Progenitor cell of endocrine pancreas (in vitro differentiated cells): ENCODE results near the gene RNH1. TPM values are rescaled to one million over a fixed set of nuclear protein-coding genes. Genes with fewer than 3 reads are reported as not detected.
A peak's percentile ranks its signal among the peaks of the same experiment; 100 is the strongest.

Experiments
- DNase-seq: peaks from one replicate; pipeline ENCODE4 v3.0.0; 2021; ENCODE audit warnings: low spot score; ENCODE audit not compliant: unreplicated experiment
- H3K27ac Mint-ChIP-seq: 2 replicates; pipeline ENCODE4 v1.8.0; 2021; ENCODE audit warnings: mild to moderate bottlenecking, moderate library complexity, mixed read lengths
- H3K27me3 Mint-ChIP-seq: 2 replicates; pipeline ENCODE4 v1.8.0; 2021; ENCODE audit warnings: mixed read lengths
- H3K36me3 Mint-ChIP-seq: 2 replicates; pipeline ENCODE4 v1.8.0; 2022; ENCODE audit warnings: mixed read lengths; ENCODE audit not compliant: insufficient read depth
- H3K4me1 Mint-ChIP-seq: 2 replicates; pipeline ENCODE4 v1.8.0; 2021; ENCODE audit warnings: low read depth, mixed read lengths
- H3K4me3 Mint-ChIP-seq: 2 replicates; pipeline ENCODE4 v1.8.0; 2021; ENCODE audit warnings: low read depth, mild to moderate bottlenecking, moderate library complexity, mixed read lengths
- H3K9me3 Mint-ChIP-seq: 2 replicates; pipeline ENCODE4 v1.8.0; 2021; ENCODE audit warnings: low read depth, mixed read lengths
- CTCF ChIP-seq: fragments of 200-600 bp; sonication (generic); IDR thresholded peaks from one replicate; pipeline ENCODE4 v1.5.0; 2021; ENCODE audit warnings: antibody characterized with exemption, mild to moderate bottlenecking; ENCODE audit not compliant: unreplicated experiment
- total RNA-seq: library from RNA; stranded (reverse); gene quantifications from 2 replicates; pipeline ENCODE4 v1.2.1, GENCODE V29; 2021

Gene RNH1
- total RNA-seq, 1 donor from 2014 or later: 49.4 TPM

- no peak overlapping the region for H3K27ac Mint-ChIP-seq
- no peak for DNase-seq
- no peak for TF ChIP-seq CTCF
- H3K4me1 Mint-ChIP-seq: no peaks in the 10 kb centered on the region
- no peaks in the 10 kb centered on the region for H3K27me3 Mint-ChIP-seq
- H3K9me3 Mint-ChIP-seq: no peaks in the 10 kb centered on the region
- no peak overlapping the region for H3K4me3 Mint-ChIP-seq
- H3K36me3 Mint-ChIP-seq: peaks cover 3% of the 10 kb centered on the region
These were observed 17.3 kb downstream of the RNH1 start for GRCh38 chr11:489610-490185.

GRCh38 chr11:488992-489391 is 18.1 kb downstream of the RNH1 start:
- TF ChIP-seq CTCF: no peak
- H3K9me3 Mint-ChIP-seq: no peaks in the 10 kb centered on the region
- DNase-seq: no peak
- no peaks in the 10 kb centered on the region for H3K27me3 Mint-ChIP-seq
- peak overlapping the region; percentile 10 for H3K27ac Mint-ChIP-seq
- H3K36me3 Mint-ChIP-seq: peaks cover 6% of the 10 kb centered on the region
- H3K4me1 Mint-ChIP-seq: no peaks in the 10 kb centered on the region
- H3K4me3 Mint-ChIP-seq: no peak overlapping the region

- no peak for DNase-seq
- Mint-ChIP-seq H3K27ac (peak overlapping the region; percentile 10), H3K4me1 (no peaks in the 10 kb centered on the region), H3K4me3 (no peak overlapping the region), H3K36me3 (peaks cover 7% of the 10 kb centered on the region), H3K9me3 (no peaks in the 10 kb centered on the region), H3K27me3 (no peaks in the 10 kb centered on the region)
- TF ChIP-seq CTCF: no peak
These were observed 18.5 kb downstream of the RNH1 start for GRCh38 chr11:488579-488978.

- Mint-ChIP-seq H3K9me3 (peaks cover 3% of the 10 kb centered on the region), H3K27ac (no peak overlapping the region), H3K4me3 (no peak overlapping the region), H3K36me3 (peaks cover 11% of the 10 kb centered on the region), H3K27me3 (no peaks in the 10 kb centered on the region), H3K4me1 (no peaks in the 10 kb centered on the region)
- no peak for TF ChIP-seq CTCF
- no peak for DNase-seq
These were observed 19.0 kb downstream of the RNH1 start for GRCh38 chr11:488062-488461.

- H3K27me3 Mint-ChIP-seq: no peaks in the 10 kb centered on the region
- peaks cover 3% of the 10 kb centered on the region for H3K9me3 Mint-ChIP-seq
- no peak for DNase-seq
- no peaks in the 10 kb centered on the region for H3K4me1 Mint-ChIP-seq
- H3K36me3 Mint-ChIP-seq: peaks cover 11% of the 10 kb centered on the region
- H3K4me3 Mint-ChIP-seq: no peak overlapping the region
- no peak overlapping the region for H3K27ac Mint-ChIP-seq
- TF ChIP-seq CTCF: no peak
These were observed 19.4 kb downstream of the RNH1 start for GRCh38 chr11:487571-488021.
